HG03442 (cell line): ENCODE data around the gene CTR9.
A peak's percentile ranks its signal among the peaks of the same experiment; 100 is the strongest.

Experiments
- ATAC-seq: cut with Tn5 transposase; IDR thresholded peaks from one replicate; pipeline ENCODE4 v1.9.1; 2021; ENCODE audit warnings: mild to moderate bottlenecking, moderate library complexity; ENCODE audit not compliant: unreplicated experiment

The CTR9 gene

DNA sequence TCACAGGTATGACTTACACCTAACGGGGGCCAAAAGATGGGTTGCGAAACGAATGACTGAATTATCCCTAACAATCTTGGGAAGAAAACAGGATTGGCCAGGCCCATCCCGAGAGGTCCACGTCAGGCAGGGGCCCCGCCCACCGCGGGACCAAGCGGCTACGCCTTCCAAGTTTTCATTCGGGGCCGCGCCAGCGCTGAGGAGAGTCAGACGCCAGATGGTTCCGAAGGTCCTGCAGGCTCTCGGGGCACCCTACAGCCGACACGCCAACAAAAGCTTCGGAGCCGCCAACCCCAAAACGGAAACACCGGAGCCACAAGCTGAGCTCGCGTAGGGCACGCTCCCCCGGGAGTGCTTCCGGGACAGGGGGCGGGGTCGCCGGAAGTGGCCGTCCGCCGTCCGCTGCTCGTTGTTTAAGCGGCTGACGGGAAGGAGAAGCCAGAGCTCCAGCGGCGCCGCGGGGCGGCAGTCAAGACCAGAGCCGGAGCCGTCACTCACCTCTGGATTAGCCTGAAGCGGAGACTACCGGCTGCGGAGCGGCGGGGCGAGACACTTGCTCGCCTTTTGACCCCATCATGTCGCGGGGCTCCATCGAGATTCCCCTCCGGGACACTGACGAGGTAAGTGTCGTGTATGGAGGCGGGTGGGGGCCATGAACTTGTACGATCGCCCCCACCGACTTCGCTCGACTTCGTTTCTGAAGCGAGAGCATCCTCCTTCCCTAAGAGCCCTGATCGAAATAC is at the start of gene CTR9:
CTR9 (plus strand) TSS at position 409 of the 743 bp plus-strand sequence; CDS start at position 576, 167 bp downstream.
- peak; percentile 93 for ATAC-seq

DNA sequence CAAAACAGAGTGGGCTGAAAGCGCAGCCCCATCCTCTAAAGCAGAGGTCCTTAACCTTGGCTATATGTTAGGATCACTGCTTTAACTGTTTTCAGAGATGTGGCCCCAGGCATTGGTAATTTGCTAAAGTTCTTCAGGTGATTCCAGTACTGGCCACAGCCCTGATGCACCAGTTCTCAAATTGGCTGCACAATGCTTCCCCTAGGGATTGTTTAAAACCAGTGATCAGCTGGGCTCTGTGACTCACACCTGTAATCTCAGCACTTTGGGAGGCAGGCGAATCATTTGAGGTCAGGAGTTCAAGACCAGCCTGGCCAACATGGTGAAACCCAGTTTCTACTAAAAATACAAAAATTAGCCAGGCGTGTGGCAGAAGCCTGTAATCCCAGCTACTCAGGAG is 49.1 kb upstream of the CTR9 start:
- ATAC-seq: no peak

DNA sequence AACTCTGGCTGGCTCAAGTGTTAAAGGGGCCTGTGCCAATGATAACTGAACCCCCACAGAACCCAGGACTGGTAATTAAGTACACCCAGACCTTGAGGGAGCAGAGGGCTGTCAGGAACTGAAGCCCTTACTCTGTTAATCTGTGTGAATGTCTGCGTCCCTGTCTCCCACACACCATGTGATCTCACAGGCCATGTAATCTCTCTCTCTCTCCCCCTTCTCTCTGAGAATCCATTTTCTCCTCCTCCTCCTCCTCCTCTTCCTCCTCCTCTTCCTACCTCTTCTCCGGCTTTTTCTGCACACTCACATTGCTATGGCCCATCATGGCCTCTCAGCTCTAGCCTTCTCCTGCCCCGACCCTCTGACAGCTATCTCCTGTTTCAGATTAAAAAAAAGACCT is 42.9 kb upstream of the CTR9 start:
- no peak for ATAC-seq

DNA sequence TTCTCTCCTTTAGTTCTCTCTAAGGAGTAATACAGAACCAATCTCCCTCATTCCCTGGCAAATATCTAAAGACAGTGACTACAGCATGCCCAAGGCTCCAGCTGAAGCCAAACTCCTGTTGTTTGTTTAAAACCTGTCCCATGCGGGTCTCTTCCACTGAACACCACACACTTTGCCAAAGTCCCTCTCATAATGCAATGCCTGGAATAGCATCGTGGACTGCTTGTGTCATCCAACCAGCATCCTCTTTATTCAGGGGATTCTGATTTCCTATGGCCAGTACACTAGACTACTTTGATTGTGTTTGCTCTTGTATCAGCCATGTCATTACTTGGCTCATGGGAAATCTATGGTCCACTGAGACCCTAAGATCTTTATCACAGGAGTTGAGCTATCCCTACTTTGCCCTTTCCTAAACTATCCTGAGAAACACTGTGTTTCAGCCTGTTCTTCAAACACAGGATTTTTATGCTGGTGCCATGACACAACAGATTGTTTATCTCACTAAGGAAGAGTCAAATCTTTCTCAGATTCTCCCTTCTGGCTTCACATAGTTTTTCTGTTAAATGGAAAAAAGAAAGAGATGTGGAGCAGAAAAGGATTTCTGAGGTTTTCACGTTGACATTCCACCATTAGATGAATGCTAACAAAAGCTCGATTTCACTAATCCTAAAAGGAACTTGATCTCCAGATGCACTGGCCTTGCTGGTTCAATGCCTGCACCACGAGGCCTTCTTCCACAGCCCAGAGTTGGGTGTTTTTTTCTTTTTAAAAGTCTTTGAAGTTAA is 41.6 kb upstream of the CTR9 start:
- no peak for ATAC-seq

DNA sequence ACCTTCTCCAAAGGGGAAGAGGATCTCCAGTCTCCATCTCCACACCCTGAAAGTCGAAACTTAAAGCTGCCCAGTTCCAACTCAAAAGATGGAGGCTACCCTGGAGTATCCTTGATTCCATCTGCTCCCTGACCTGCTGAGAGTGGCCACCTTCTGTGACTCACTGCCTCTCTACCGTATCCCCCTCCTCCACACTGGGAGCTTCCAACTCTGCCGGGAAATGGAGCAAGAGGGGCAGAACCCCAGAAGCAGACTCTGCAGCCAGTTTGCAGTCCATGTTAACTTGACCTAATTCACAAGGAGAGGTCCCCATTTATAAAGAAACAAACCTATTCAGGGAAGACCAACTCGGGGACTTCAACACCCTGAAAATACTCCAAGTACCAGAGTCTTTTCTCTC is 35.5 kb upstream of the CTR9 start:
- no peak for ATAC-seq

DNA sequence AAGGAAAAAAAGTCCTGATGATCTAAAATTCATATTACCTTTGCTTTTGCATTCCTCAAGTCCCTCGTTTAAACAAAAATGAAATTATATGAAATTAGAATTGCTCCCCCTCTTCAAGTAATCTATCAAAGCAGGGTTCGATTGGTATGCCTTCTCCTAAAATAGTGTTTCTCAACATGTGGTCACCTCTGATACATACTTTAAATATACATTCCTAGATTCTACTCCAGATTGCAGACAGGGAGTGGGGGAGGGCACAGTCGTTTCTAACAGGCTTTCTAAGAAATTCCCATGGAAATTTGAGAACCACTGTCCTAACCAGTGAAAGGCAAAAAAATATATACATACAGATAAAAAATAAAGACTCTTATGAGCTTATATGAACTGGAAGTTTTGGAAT is 34.9 kb upstream of the CTR9 start:
- ATAC-seq: no peak

DNA sequence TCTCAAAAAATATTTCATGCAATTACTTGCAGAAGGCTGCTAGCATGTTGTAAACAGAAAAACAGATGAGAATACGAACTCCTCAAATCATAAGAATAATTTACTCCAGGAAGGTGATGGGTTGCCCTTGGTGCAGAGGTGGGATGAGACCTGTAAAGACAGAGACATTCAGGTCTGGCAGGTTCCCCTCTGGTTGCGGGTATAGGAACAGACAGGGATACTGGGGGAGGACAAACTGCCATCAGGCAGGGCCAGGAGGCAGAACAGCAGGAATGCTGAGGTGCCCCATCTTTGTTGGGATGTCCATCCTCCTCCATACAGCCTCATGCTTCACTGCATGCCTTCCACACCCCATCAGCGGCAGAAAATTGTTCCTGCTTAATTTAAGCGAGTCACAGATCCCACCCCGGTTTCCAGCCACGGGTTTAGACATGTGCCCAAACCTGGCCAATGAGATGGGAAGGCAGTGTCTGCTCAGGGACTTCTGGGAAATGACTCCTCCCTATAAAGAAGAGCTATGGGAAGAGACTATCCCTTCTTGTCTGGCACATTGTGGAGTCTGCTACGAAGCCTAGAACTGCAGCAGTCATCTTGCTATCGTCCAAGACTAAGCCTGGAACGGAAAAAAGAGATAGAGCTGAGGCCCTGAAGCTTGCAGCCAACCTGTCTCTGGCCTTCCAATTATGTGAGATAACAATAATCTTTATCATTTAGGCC is 34.3 kb upstream of the CTR9 start:
- ATAC-seq: no peak

DNA sequence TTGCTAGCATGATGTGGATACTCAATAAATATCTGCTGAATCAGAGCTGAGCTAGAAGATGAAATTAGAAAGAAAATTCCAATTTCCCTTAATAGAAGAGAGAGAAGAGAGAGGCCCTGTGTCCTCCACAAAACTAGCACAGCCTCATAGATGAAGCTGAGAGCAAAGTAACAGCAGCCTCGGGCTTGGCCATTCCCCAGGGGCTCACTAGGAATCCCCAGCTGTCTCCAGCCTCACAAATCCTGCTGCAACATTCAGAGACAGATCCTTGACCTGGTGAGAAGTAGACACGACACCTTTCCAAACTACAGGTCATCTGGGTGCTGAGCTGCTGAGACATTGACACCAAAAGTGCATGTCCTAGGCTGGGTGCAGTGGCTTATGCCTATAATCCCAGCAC is 31.4 kb upstream of the CTR9 start:
- no peak for ATAC-seq

DNA sequence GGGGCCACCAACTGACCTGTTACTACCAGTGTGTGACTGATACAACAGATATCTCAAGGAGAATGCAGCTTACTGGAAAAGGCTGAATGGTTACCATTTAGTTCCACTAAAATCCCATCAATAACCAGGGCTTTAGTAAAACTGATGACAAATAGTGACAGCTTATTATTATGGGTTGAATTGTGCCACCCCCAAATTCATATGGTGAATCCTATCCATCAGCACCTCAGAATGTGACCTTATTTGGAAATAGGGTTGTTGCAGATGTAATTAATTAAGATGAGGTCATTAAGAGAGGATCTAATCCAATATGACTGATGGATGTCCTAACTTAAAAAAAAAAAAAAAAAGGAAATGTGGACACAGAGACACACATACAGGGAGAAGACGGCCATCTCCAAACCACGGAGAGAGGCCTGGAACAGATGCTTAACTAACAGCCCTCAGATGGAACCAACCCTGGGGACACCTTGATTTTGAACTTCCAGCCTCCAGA is 30.1 kb upstream of the CTR9 start:
- no peak for ATAC-seq

DNA sequence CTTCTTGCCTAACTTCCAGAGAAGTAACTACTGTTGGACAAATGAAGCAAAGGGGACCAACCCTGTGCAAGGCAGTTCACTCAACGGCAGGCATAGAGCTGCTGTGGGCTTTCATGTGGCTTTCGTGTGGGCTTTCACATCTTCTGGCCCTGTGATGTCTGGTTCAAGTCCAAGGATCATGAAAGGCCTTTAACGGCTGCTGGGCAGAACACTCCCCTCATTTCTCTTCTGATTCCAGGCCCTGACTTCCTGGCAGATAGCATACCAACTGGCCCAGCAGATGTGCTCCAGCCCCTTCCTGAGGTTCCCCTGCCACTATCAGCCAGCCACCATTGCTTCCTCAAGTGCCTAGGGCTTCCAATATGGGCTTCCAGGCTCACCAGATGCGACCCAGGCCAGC is 28.7 kb upstream of the CTR9 start:
- no peak for ATAC-seq

DNA sequence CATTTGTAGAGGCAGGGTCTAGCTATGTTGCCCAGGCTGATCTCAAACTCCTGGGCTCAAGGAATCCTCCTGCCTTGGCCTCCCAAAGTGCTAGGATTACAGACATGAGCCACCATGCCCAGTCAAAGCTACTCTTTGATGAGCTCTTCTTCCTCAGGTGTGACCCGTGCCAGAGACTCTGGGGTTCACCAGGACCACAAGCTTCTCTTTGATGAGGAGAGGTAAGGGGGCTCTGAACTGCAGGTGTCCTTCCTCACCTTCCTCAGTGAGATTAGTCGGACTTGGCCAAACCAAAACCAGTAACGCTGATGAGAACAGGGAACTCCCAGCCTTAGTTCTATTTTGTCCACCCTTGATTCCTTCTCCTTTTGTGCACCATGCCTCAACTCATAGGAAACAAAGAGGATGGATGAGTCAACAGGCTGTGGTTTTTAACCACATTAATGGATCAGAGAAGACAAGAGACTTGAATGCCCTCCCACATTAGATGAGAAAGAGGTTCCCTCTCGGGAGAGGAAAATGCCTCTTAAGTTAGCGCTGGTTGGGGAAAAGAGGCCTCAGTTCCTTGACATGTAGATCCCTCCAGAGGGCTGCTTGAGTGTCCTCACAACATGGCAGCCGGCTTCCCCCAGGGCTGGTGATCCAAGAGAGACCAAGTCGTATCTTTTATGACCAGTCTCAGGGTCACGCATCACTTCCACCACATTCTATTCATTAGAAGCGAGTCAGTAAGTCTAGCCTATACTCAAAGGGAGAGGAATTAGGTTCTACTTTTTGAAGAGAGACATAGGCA is 25.7 kb upstream of the CTR9 start:
- no peak for ATAC-seq

DNA sequence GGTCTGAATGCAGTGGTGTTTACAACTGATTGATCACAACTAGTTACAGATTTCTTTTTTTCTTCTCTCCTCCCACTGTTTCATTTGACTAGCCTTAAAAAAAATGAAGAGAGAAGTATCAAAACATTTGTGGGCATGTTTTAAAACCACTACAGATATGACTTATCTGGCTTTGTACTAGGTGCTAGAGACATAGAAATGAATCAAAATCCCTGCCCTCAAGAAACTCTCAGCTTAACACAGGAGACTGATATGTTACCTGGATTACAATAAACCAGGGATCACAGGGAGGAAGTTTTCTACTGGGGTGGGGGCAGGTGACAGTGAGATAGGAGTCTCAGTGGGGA is 25.2 kb upstream of the CTR9 start:
- no peak for ATAC-seq

DNA sequence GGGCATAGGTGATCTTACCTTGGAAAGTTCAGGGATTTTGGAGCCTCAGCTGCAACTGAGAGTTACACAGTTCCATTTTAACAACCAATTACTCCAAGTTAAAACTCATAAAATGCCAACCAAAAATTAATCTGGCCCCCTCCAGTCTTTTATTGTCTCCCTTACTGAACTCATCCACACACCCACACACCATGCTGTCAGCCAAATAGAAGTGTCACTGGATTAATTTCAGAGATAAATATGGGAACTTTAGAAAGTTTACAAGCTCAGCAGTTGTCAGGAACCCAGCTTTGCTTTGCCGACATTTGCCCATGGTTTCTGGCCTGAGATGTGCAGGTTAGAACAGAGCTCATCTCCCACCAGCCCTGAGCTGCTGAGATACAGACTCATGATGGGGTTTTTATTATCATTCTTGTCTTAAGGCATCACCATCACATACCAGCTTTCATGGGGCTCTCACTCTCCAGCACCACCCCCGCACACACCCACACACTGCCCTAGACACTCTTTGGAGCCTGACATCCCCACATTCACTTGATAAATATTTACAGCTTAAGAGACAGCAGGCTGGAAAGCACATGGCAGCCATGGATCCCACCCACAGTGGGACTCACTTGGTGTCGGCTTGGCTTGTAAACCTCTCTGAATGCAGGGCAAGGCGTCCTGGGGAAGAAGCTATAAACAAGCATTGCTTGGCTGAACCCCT is 23.7 kb upstream of the CTR9 start:
- no peak for ATAC-seq

DNA sequence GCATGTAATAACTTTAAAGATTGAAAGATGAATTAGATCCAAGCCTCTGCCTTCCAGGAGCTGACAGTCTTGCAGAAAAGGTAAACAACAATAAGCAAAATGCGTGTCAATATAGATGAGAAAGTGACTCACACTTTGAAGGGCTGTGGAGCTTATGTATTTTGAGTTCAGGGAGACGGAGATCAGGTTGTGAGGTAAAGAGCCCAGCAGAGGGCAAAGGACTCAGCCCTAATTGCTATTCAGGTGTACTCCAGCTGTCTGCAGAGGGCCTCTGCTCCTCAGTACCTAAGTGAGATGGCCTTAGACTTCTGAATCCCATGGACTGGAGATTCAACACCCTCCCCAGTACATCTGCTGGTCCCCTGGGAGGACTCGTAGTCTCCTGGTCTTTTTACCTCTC is 22.9 kb upstream of the CTR9 start:
- ATAC-seq: no peak

DNA sequence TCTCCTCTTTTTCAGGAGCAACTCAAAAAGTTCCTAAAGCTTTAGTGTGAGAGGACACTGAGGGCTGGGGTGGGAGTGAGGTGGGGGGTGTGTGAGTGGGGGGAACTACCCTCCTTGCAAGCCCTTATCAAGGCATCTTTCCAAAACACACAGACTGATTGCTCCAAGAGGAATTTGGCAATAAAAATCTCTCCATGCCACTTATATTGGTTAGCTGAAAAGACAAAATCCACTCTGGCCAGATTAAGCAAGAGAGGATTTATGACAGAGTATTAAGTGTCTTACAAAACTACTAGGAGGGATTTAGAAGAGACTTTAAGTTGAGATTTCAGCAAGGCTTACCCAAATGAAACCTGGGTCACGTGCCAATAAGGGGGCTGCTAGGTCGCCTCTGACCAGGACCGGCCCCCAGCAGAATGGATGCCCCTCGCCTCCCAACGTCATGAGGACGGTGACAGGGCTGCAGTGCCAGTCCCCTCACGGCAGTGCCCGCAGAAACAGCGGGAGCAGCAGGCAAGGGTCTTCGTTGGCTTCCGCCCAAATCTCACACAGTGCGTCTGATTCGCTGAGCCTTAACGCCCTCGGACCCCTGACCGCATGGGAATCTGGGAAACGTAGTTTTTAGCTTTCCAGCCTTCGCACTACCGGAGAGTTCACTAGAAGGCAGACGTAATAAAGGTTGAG is 22.1 kb upstream of the CTR9 start:
- no peak for ATAC-seq

DNA sequence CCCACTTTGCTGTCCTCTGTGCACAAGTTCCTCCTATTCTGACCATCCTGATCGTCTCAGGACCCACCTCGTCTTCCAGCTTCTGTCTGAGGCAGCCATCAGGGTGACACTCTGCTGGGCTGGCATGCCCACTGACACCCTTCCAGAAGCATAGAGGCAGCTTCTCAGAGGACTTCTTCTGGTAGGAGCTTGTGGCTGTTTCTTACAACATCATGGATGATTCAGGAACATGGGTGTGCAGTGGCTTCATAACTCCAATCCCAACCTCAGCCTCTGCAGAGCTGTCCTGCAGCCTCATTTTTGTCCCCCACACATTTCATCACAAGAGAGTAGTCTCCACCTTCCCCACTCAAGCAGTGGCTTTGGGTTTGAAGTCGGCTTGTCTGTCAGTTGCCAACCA is 20.9 kb upstream of the CTR9 start:
- no peak for ATAC-seq

DNA sequence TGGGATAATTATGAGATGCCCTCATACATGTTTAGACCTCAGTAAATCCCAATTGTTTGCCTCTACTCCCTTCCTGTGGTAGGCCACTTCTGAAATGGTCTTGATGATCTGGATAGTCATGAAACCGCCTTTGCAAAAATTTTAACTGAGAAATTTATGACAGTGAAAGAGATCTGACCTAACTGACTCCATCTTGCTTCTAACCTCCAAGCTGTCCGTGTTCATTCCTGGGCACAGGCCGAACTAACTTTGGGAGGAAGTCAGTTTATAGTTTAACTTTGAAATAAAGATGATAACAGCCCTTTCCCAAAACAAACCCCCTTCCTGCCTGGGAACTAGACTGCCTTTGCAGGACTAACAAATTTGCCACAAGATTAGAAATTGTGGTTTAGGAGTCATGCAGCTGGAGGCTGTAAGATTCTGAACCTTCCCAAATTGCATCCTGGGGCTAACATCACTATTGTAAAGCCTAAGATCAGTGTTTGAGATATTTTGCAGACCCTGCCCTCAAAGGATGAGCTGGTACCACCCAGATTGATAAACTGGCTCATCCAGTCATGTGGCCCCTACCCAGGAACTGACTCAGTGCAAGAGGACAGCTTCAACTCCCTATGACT is 19.9 kb upstream of the CTR9 start:
- ATAC-seq: no peak

DNA sequence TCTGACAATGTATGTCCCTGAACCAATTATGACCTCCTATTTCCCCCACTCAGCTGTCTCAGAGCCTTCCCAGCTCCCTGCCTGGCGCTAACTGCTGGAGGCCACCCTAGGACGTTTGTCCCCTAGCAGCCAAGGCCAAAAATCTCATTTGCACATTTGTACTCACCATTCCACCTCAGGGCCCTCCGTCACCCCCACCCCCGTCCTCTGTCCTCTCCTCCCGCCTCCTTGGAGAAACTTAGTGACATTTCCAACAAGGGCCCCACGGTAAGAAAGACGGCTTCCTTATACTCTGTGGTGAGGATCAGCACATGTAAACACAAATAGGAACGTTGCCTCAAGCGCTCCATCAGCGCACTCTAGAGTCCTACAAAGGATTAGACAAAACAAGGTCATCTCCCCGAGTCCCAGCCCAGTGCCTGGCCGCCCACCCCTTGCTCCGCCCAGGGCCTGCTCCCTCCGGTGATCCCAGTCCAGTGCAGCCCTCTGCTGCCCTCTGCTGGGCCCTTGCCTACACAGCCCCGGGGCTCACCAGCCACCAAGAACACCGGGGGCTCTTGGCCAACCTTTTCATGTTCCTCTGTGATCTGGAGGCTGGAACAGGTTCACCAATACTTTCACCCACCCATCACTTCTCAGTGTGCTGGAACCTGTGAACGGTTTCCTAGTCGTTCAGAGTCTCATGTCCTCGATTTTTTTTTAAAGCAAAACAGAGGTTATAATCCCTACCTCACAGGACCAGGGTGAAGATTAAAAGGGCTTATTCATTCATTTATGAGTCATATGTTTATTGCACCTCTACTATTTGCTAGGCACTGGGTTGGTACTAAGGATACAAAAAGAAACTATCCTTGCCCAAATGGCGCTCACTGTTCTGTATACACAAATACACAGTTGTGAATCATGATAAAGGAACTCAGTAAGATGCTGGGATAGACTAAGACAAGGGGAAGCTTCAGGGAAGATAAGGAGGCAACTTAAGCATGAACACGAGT is 15.3 kb upstream of the CTR9 start:
- peak; percentile 98 for ATAC-seq
